Measurements from ENCODE around the gene C3orf80.

- TF ChIP-seq CTCF (conservative IDR thresholded peaks at IDR 0.05; ENCODE audit: low read depth, low read length): no peak
- TF ChIP-seq EZH2 (IDR thresholded peaks at IDR 0.05; ENCODE audit: borderline replicate concordance, low read depth, low read length, poor library complexity, severe bottlenecking): no peak
Observed at GRCh38 chr3:160199108-160199507, 26.1 kb upstream of the C3orf80 start.
